GM12872 (cell line): ENCODE data around the gene ELF1.

Experiments
- CTCF ChIP-seq: IDR thresholded peaks from 3 replicates; pipeline ENCODE4 v1.5.1; 2011; ENCODE audit warnings: low read depth, mild to moderate bottlenecking, low read length, moderate library complexity; ENCODE audit not compliant: insufficient read depth

ELF1 gene

GRCh38 chr13:41019011-41019487 is at the start of gene ELF1:
Gene ELF1, minus strand, starts transcription at chr13:41019316. Its CDS starts 37,262 bp downstream, at chr13:40982054.
- TF ChIP-seq CTCF = no peak

- TF ChIP-seq CTCF = no peak
Observed at GRCh38 chr13:41065078-41065477, 46.0 kb upstream of the ELF1 start.

GRCh38 chr13:41064493-41064892 is 45.4 kb upstream of the ELF1 start:
- no peak for TF ChIP-seq CTCF

- TF ChIP-seq CTCF = no peak
Observed at GRCh38 chr13:41061914-41062837, 43.1 kb upstream of the ELF1 start.

- TF ChIP-seq CTCF = 0 out of 3 replicates have a peak, but pooled peaks have one; percentile 19
Observed at GRCh38 chr13:41061075-41061913, 42.2 kb upstream of the ELF1 start, which contains the start of gene WBP4. Gene WBP4, plus strand, starts transcription at chr13:41061509. Its CDS starts 165 bp downstream, at chr13:41061674.

- TF ChIP-seq CTCF = no peak
Observed at GRCh38 chr13:41060724-41061074, 41.6 kb upstream of the ELF1 start.
